ENCODE measurements around the gene MEST. TPM values are rescaled to one million over a fixed set of nuclear protein-coding genes. Genes with fewer than 3 reads are reported as not detected.

The MEST gene
- total RNA-seq, 1 experiment from 2014 or later, result 112 TPM

GRCh38 chr7:130485734-130486113, 6.2 kb upstream of the MEST start:
- peak overlapping the region; percentile 18 for H3K4me2 ChIP-seq (ENCODE audit: insufficient read depth, insufficient read length, low read length)
- H2AK5ac ChIP-seq (ENCODE audit: insufficient read length, low read length), result no peak overlapping the region
- H3K9me3 ChIP-seq (ENCODE audit: control insufficient read depth, low read depth, low read length), result no peaks in the 10 kb centered on the region
- H3K18ac ChIP-seq (ENCODE audit: insufficient read length, low read depth, low read length), result no peak overlapping the region
- H2BK15ac ChIP-seq (ENCODE audit: low read depth, low read length), result no peak overlapping the region
- H3K27me3 Mint-ChIP-seq (ENCODE audit: low read depth), result peaks cover 47% of the 10 kb centered on the region
- no peak overlapping the region for H3K27ac ChIP-seq (ENCODE audit: insufficient read length, low read depth, low read length)
- no peak overlapping the region for H2BK120ac ChIP-seq (ENCODE audit: low read depth, low read length, poor library complexity, severe bottlenecking)
- WGBS (ENCODE audit: extremely low coverage, insufficient read length, low lambda C conversion rate), result no CpG with 5 or more reads among the region's 11 CpGs
- H3K27me3 ChIP-seq (ENCODE audit: insufficient read depth, low read length), result no peaks in the 10 kb centered on the region
- no peak overlapping the region for H2BK5ac ChIP-seq (ENCODE audit: insufficient read length, low read length)
- no peak overlapping the region for H3T11ph ChIP-seq (ENCODE audit: low read length)
- TF ChIP-seq CTCF (conservative IDR thresholded peaks at IDR 0.05), result no peak
- H3K27ac Mint-ChIP-seq, result no peak overlapping the region
- H4K20me1 ChIP-seq (ENCODE audit: control insufficient read depth, insufficient read depth, insufficient read length), result no peaks in the 10 kb centered on the region
- H3K36me3 Mint-ChIP-seq (ENCODE audit: insufficient read depth in 1 of 3, low read depth in 3 of 3), result peaks cover 11 to 24% (median 16%) of the 10 kb centered on the region in 3 experiments
- no peak overlapping the region for H3K9ac ChIP-seq (ENCODE audit: extremely low read depth, insufficient read length, low read length)
- no peaks in the 10 kb centered on the region; a peak in 1 of 5 replicates for H3K9me3 Mint-ChIP-seq
- peak overlapping the region; percentile 80 to 86; a peak in 4 of 5 replicates for H3K4me3 Mint-ChIP-seq
- peak overlapping the region; percentile 38 for H4K5ac ChIP-seq (ENCODE audit: insufficient read length, low read depth, low read length)
- H2BK12ac ChIP-seq (ENCODE audit: insufficient read length, low read depth, low read length), result no peak overlapping the region
- H3K79me2 ChIP-seq (ENCODE audit: insufficient read depth, low read length), result no peaks in the 10 kb centered on the region
- no peak overlapping the region for H4K8ac ChIP-seq (replicated peaks; ENCODE audit: insufficient read length, low read depth, low read length)
- no peak overlapping the region for H4K91ac ChIP-seq (ENCODE audit: insufficient read length, low read depth, low read length)
- H3K23me2 ChIP-seq (ENCODE audit: insufficient read length, low read depth, low read length, poor library complexity, severe bottlenecking), result peaks cover 13% of the 10 kb centered on the region
- no peak overlapping the region for H2BK20ac ChIP-seq (ENCODE audit: low read depth, low read length, poor library complexity, severe bottlenecking)
- no peaks in the 10 kb centered on the region for H3K79me1 ChIP-seq (ENCODE audit: insufficient read depth, low read depth, low read length, poor library complexity, severe bottlenecking)
- DNase-seq, result no peak
- H2AFZ ChIP-seq (ENCODE audit: low read length), result peak overlapping the region; percentile 63
- no peak overlapping the region for H3K14ac ChIP-seq (ENCODE audit: insufficient read depth, low read length)
- peaks cover 6% of the 10 kb centered on the region; the same call in 1 of the 2 replicates for H3K4me1 ChIP-seq (ENCODE audit: insufficient read depth, low read length)
- peaks cover 26 to 40% of the 10 kb centered on the region in 2 experiments for H3K4me1 Mint-ChIP-seq
- H3K4ac ChIP-seq (ENCODE audit: low read depth, low read length), result no peak overlapping the region
- no peak overlapping the region for H3K23ac ChIP-seq (ENCODE audit: insufficient read length, low read depth, low read length)
- no peak overlapping the region for H3K56ac ChIP-seq (ENCODE audit: insufficient read length, low read depth, low read length)
